Panc1 (cell line): ENCODE measurements around the gene TRIOBP. TPM values are rescaled to one million over a fixed set of nuclear protein-coding genes. Genes with fewer than 3 reads are reported as not detected.

ENCODE experiments used
- ATAC-seq: fragments of 200-7000 bp; cut with Tn5 transposase; 2 replicates; pipeline ENCODE4 v1.9.1; 2020; ENCODE audit warnings: mild to moderate bottlenecking, moderate library complexity
- BruUV-seq: library from RNA; stranded (reverse); fragments of 400-500 nt; replicated peaks from 2 replicates; lab custom pipeline; 2021; lab: Mats Ljungman, UMichigan
- CTCF ChIA-PET: fragments of 300-600 bp; sonication (Branson Sonifier 250); formaldehyde crosslinking; loops from one replicate; lab custom pipeline; 2022; ENCODE audit warnings: antibody characterized with exemption; lab: Charles Lee
- POLR2A ChIA-PET: fragments of 300-600 bp; sonication (Branson Sonifier 250); formaldehyde crosslinking; loops from one replicate; lab custom pipeline; 2022; ENCODE audit warnings: antibody characterized with exemption; lab: Charles Lee
- DNase-seq: peaks from one replicate; pipeline ENCODE4 v3.0.0-alpha.2; 2010; ENCODE audit warnings: low read depth, low spot score
- H3K27ac ChIP-seq: 2 replicates; pipeline ENCODE4 v1.5.1; 2011; ENCODE audit warnings: mild to moderate bottlenecking, low read length, inconsistent platforms
- H3K27me3 ChIP-seq: fragments of 200-500 bp; sonication (Bioruptor generic); 2 replicates; pipeline ENCODE4 v1.6.0; 2014; ENCODE audit warnings: low read length, inconsistent platforms; ENCODE audit not compliant: control insufficient read depth, insufficient read depth
- H3K36me3 ChIP-seq: fragments of 200-500 bp; sonication (Bioruptor generic); 2 replicates; pipeline ENCODE4 v1.5.1; 2014; ENCODE audit warnings: inconsistent platforms, mild to moderate bottlenecking, low read length, moderate library complexity; ENCODE audit not compliant: control insufficient read depth, insufficient read depth
- H3K4me1 ChIP-seq: 2 replicates; pipeline ENCODE4 v1.5.1; 2011; ENCODE audit warnings: inconsistent platforms, mild to moderate bottlenecking, low read length, moderate library complexity; ENCODE audit not compliant: control insufficient read depth, insufficient read depth
- H3K4me3 ChIP-seq, 2 experiments: 2 replicates each; pipeline ENCODE4 v1.5.1; 2011 to 2012; ENCODE audit warnings: low read depth in 2 of 2, low read length in 2 of 2, mild to moderate bottlenecking in 2 of 2, inconsistent platforms in 1 of 2, moderate library complexity in 1 of 2
- H3K9me3 ChIP-seq: fragments of 200-500 bp; sonication (Bioruptor generic); 2 replicates; pipeline ENCODE4 v1.5.1; 2014; ENCODE audit warnings: low read depth, mild to moderate bottlenecking, inconsistent platforms, low read length, moderate library complexity; ENCODE audit not compliant: control insufficient read depth, insufficient read depth
- CTCF ChIP-seq: fragments of 450-650 bp; IDR thresholded peaks from 2 replicates; pipeline ENCODE4 v1.5.1; 2017; ENCODE audit warnings: mild to moderate bottlenecking
- POLR2AphosphoS5 ChIP-seq: IDR thresholded peaks from 2 replicates; pipeline ENCODE4 v1.6.1; 2012; ENCODE audit warnings: mild to moderate bottlenecking, low read depth, low read length, moderate library complexity
- REST ChIP-seq, 2 experiments: IDR thresholded peaks; 2 replicates each; pipeline ENCODE4 v1.6.1; 2011 to 2012; ENCODE audit warnings: low read depth in 2 of 2, control low read depth in 1 of 2, low read length in 1 of 2, mild to moderate bottlenecking in 1 of 2, moderate library complexity in 1 of 2; ENCODE audit not compliant: insufficient read depth in 1 of 2
- SIN3A ChIP-seq: IDR thresholded peaks from 2 replicates; pipeline ENCODE4 v1.6.1; 2012; ENCODE audit warnings: low read depth, mild to moderate bottlenecking, low read length, moderate library complexity, borderline replicate concordance; ENCODE audit not compliant: insufficient read depth
- TCF7L2 ChIP-seq: IDR thresholded peaks from 2 replicates; pipeline ENCODE4 v1.6.1; 2011; ENCODE audit warnings: mild to moderate bottlenecking, low read depth, low read length, inconsistent platforms
- in situ Hi-C: cut with HindIII; loops from 2 replicates; pipeline ENCODE4 v1.10.0; 2016; ENCODE audit warnings: low sequenced_read_pairs, low pct_unique_long_range_greater_than_20kb
- intact Hi-C: fragments of 100-400 bp; cut with micrococcal nuclease; formaldehyde crosslinking; loops from one replicate; pipeline ENCODE4 v1.10.0; 2022; ENCODE audit not compliant: unreplicated experiment
- total RNA-seq: library from RNA; stranded (reverse); gene quantifications from one replicate; pipeline ENCODE4 v1.2.1, GENCODE V29; 2021; ENCODE audit not compliant: unreplicated experiment

Gene TRIOBP
- total RNA-seq, 1 experiment from 2014 or later, result 50.5 TPM

DNA sequence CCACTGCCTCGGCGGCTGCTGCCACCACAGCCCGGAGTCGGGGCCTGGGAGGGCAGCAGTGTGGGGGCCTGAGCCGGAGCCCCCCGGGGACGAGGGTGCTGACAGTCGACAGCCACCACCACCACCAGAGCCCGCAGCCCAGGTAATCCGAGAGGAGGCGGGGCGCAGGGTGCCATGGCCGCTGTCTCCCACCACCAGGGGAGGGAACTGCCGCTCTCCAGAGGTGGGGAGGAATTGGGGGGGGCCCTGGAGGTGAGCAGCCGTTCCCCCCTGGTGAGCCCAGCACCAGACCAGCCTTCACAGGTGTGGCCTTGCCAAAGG lies 12.6 kb downstream of the TRIOBP start:
- no peak overlapping the region for H3K4me3 ChIP-seq
- POLR2A ChIA-PET, result no interaction called here
- no peak overlapping the region for H3K27ac ChIP-seq
- H3K27me3 ChIP-seq, result no peaks in the 10 kb centered on the region
- BruUV-seq, result no TSS peak
- in situ Hi-C loops, result no loop called here
- no peaks in the 10 kb centered on the region for H3K4me1 ChIP-seq
- TF ChIP-seq SIN3A (no peak), POLR2AphosphoS5 (no peak), CTCF (no peak), TCF7L2 (no peak), REST (IDR thresholded peaks at IDR 0.05; ENCODE audit: insufficient read depth in 1 of 2, low read depth in 2 of 2, low read length in 1 of 2) (no peak)
- ATAC-seq (no peak), DNase-seq (no peak)
- H3K9me3 ChIP-seq, result no peaks in the 10 kb centered on the region
- no peaks in the 10 kb centered on the region for H3K36me3 ChIP-seq
- CTCF ChIA-PET, result no interaction called here
- intact Hi-C loops, result no loop called here

DNA sequence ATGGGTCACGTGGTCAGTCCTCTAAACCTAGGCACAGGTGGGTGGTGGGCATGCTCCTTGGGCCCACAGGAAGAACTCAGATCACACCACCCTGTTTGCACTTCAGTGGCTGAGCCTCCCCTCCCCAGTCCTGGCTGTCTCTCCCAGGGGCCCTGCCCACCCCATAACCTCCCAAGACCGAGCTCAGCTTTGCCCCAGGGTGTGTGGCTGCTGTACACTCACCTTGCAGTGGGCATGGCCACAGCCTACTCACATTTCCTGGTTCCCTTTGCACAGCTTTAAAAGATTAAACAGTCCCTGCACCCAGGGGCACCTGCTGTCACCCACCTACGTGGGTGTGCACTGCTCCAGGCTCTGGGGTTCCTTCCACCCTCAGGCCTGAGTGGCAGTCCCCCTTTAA lies 13.8 kb downstream of the TRIOBP start:
- ChIA-PET CTCF (no interaction called here), POLR2A (no interaction called here)
- DNase-seq, result no peak
- BruUV-seq, result no TSS peak
- Histone ChIP-seq H3K36me3 (no peaks in the 10 kb centered on the region), H3K4me1 (no peaks in the 10 kb centered on the region), H3K9me3 (no peaks in the 10 kb centered on the region), H3K4me3 (no peak overlapping the region), H3K27ac (no peak overlapping the region), H3K27me3 (no peaks in the 10 kb centered on the region)
- in situ Hi-C loops (no loop called here), intact Hi-C loops (no loop called here)
- TF ChIP-seq REST (IDR thresholded peaks at IDR 0.05; ENCODE audit: insufficient read depth in 1 of 2, low read depth in 2 of 2, low read length in 1 of 2) (no peak), SIN3A (no peak), TCF7L2 (no peak), CTCF (no peak), POLR2AphosphoS5 (no peak)
- ATAC-seq, result no peak
